Measurements from ENCODE around the gene KIAA0408. TPM values are rescaled to one million over a fixed set of nuclear protein-coding genes. Genes with fewer than 3 reads are reported as not detected.

KIAA0408 gene
- total RNA-seq, 1 donor: 1.5 TPM

GRCh38 chr6:127464881-127465459, 5.8 kb upstream of the KIAA0408 start:
- TF ChIP-seq CTCF (IDR thresholded peaks at IDR 0.05; ENCODE audit: insufficient read depth, low read length): peak; percentile 94
- peak; percentile 84 for DNase-seq (ENCODE audit: low read depth)
- no peak overlapping the region for H3K4me3 ChIP-seq (ENCODE audit: low read depth, low read length)

- no peak overlapping the region for H3K4me3 ChIP-seq (ENCODE audit: low read depth, low read length)
- peak; percentile 90 for DNase-seq (ENCODE audit: low read depth)
- no peak for TF ChIP-seq CTCF (IDR thresholded peaks at IDR 0.05; ENCODE audit: insufficient read depth, low read length)
Measured at GRCh38 chr6:127464161-127464880, 5.1 kb upstream of the KIAA0408 start.

- TF ChIP-seq CTCF (IDR thresholded peaks at IDR 0.05; ENCODE audit: insufficient read depth, low read length): no peak
- no peak for DNase-seq (ENCODE audit: low read depth)
Measured at GRCh38 chr6:127463056-127463455, 3.9 kb upstream of the KIAA0408 start.

GRCh38 chr6:127462376-127462775, 3.2 kb upstream of the KIAA0408 start:
- no peak for DNase-seq (ENCODE audit: low read depth)
- no peak for TF ChIP-seq CTCF (IDR thresholded peaks at IDR 0.05; ENCODE audit: insufficient read depth, low read length)
- no peak overlapping the region for H3K4me3 ChIP-seq (ENCODE audit: low read depth, low read length)

More at GRCh38 chr6:127463056-127463455, 3.9 kb upstream of the KIAA0408 start:
- H3K4me3 ChIP-seq (ENCODE audit: low read depth, low read length): no peak overlapping the region

GRCh38 chr6:127460465-127460864, 1.3 kb upstream of the KIAA0408 start:
- TF ChIP-seq CTCF (IDR thresholded peaks at IDR 0.05; ENCODE audit: insufficient read depth, low read length): no peak
- DNase-seq (ENCODE audit: low read depth): no peak
- no peak overlapping the region for H3K4me3 ChIP-seq (ENCODE audit: low read depth, low read length)

- no peak for TF ChIP-seq CTCF (IDR thresholded peaks at IDR 0.05; ENCODE audit: insufficient read depth, low read length)
- H3K4me3 ChIP-seq (ENCODE audit: low read depth, low read length): peak overlapping the region; percentile 36
- DNase-seq (ENCODE audit: low read depth): peak; percentile 73
Measured at GRCh38 chr6:127458817-127459216, 372 bp downstream of the KIAA0408 start.

Data from fibroblast of the aortic adventitia (primary cell).